HPDE6-E6E7 (cell line): ENCODE data around the gene ING5.
A peak's percentile ranks its signal among the peaks of the same experiment; 100 is the strongest.

Experiments used
- DNase-seq: peaks from one replicate; pipeline ENCODE4 v3.0.0; 2011; ENCODE audit warnings: missing footprints; ENCODE audit errors: extremely low spot score

Gene ING5

DNA sequence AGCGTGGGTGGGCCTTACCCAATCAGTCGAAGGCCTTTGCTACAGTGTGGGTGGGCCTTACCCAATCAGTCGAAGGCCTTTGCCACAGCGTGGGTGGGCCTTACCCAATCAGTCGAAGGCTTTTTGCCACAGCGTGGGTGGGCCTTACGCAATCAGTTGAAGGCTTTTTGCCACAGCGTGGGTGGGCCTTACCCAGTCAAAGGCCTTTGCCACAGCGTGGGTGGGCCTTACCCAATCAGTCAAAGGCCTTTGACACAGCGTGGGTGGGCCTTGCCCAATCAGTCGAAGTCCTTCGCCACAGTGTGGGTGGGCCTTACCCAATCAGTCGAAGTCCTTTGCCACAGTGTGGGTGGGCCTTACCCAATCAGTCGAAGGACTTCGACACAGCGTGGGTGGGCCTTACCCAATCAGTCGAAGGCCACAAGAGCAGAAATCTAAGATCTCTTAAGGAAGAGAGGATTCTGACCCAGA lies 58.5 kb downstream of the ING5 start:
- DNase-seq, result no peak

DNA sequence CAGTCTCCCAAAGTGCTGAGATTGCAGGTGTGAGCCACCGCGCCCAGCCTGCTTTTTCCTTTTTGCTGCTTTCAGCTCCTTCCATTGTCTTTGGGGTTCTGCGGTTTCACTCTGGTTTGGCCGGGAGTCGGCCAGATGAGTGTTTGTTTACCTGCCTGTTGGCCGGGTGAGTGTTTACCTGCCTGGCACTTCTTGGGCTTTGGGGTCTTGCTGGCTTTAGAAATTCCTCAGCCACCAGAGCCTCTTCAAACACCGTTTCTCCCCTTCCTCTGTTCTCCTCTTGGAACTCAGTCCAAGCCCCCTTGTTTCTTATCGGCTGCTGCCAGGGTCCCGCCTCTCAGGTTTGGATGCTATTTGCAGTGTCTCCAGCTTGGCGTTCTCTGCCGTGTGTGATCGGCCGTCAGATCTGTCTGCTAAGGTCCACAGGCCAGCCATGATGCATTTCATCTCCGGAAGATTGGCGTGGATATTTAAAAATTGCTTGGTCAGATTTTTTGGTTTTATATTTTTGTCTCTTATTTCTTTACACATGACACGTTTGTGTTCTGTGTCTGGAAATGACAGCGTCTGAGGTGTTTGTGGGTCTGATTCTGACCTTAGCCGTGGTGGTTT lies 60.6 kb downstream of the ING5 start:
- no peak for DNase-seq

DNA sequence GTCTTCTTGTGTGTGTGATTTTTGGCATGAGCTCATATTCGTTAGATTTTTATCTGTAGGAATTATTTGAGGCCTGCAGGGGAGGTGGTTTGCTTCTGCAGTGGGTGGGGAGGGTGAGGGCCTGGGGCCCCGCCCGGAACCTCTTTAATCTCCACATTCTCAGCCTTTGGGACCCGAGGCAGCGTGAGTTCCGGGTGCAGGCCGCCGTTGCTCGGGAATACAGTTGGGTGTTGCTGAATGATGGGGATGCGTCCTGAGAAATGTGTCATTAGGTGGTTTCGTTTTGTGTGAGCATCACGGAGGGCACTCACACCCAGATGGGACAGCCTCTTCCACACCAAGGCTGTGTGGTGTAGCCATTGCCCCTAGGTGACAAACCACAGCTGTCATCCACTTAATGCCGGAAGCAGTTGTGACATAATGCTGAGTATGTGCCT lies 61.1 kb downstream of the ING5 start:
- no peak for DNase-seq

DNA sequence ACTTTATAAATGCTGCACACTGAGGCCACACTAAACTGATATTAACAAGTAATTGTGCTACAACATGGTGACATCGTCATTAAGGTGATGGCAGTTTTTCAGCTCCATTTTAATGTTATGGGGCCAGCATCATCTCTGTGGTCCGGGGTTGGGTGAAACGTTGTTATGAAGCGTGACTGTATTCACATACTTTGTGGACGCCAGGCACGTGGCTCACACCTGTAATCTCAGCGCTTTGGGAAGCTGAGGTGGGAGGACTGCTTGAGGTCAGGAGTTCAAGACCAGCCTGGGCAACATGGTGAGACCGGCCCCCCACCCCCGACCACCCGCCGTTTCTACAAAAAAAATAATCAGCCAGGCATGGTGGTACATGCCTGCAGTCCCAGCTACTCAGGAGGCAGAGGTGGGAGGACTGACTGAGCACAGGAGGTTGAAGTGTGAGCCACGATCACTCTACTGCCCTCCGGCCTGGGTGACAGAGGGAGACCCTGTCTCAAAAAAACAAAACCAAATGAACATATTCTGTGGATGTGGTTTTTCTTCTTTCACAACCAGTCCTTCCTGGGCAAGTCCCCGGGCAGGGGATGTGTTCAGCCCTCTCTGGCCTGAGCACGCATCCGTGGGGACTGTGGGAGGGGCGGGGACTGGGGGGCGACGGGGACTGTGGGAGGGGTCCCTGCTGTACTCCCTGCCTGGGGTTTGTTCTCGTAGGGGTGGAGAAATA lies 61.9 kb downstream of the ING5 start:
- no peak for DNase-seq

DNA sequence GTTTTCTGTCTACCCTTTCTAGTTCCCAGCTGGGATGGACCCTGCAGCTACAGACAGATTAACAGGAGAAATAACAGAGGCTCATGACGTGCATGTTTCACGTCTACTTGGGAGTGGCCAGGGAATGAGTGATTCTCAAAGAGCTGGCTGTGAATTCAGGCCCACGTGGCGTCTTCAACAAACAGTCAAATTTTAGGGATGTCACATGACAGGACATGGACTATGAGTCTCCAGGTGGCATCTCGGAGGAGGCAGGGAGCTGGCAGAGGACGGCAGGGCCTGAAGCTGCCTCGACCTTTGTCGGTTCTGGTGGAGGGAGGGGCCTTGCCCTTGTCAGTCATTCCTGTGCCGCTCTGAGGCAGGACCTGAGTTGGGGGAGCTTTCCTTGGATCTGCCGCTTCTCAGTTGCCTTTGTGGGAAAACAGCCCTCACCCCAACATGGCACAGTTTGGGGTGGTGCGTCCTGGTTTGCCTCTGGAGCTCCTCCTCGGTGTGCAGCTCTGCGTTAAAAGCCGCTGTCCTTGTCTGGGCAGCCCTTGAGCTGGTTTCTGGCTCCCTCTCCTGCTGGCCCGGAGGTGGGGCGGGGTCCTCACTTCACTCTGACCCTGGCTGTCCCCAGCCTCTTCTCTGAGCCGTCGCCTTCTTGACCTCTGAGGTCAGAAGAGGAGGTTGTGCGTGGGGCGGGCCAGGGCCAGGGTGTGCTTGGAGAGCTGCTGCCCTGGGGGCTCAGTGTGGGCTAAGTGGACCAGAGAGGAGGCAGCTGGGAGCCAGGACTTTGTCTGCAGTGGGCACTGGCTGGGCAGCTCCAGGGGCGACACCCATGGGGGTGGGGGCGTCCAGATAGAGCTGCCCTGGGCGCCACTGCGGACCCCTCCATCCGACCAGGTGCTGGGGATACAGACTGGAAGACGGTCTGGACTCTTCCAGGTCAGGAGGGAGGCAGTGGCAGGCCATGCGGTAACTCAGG lies 62.7 kb downstream of the ING5 start:
- DNase-seq, result no peak

DNA sequence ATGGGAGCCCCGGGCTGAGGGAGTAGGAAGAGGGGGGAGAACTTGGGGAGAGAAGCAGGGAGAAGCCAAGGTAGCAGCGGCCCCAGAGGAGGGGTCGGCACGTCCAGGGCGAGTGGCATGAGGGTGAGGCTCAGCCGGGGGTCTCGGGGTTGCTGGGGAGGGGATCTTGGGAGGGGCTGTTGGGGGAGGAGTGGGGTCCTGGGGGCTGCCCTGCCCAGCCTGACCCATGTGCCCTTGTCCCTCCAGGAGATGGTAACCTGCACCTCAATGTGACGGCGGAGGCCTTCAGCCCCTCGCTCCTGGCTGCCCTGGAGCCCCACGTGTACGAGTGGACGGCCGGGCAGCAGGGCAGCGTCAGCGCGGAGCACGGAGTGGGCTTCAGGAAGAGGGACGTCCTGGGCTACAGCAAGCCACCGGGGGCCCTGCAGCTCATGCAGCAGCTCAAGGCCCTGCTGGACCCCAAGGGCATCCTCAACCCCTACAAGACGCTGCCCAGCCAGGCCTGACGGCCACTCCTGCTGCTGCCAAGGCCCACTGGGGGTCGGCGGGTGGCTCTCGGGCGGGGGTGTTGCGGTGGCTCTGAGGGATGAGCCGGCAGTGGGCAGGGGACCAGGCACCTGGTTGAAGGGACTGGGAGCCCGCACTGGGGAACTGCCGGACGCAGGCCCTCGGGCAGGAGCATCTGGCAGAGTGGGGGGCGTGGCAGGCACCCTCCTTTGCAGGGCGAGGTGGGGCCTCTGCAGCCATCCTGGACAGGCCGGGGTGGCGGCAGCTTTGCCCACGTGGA lies 65.8 kb downstream of the ING5 start:
- DNase-seq, result no peak

DNA sequence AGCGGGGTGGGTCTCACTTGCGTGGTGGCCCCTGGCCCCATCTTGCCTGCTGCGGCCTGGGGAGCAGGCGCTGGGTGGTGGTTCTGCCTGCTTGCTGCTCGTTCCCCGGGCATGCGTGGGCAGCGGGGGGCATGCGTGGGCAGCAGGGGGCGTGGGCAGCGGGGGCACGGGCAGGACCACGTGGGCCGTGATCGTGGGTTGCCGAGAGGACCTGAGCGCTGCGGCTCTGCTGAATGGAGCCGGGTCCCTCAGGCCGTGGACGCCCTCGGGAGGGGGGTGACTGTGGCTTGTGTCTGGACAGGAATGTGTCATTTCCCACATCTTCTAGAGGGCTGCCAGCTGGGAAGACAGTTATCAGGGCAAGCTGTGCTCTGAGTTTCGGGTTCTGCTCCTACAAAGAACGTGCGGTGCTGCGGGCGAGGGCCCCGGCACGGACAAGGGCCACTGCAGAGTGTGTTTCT lies 66.4 kb downstream of the ING5 start:
- DNase-seq, result no peak

DNA sequence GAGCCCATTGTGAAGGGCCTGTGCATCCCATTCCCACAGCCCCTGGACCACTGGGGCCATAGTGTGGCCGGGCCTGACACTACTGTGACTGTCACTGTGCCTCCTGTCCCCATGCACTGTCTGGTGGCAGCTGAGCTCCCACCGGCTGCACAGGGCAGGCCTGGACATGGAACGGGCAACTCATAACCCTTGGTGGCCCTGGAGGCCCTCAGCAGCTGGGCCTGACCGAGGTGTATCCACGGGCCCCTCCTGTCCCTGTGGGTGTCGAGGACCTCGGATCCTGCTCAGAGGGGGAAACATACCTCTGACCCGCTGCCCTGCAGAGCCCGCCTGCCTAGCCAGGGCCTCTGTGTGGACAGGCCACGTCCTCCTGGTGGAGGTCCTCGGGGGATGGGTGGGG lies 67.0 kb downstream of the ING5 start:
- DNase-seq, result no peak

DNA sequence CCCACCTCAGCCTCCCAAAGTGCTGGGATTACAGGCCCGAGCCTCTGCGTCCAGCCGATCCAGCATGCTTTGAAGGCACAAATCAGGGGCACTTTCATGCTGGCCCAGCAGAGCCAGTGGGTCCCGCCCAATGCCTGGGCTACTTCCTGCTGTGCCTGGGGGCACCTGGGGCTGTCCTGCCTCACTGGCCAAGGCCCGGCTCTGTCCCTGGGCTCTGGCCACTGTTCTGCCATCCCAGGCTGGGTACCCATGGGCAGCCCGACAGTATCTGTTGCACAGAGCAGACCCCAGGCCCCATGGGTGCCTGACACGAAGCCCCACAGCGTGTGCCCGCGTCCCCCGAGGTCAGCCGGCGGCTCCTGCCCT lies 68.0 kb downstream of the ING5 start:
- no peak for DNase-seq

DNA sequence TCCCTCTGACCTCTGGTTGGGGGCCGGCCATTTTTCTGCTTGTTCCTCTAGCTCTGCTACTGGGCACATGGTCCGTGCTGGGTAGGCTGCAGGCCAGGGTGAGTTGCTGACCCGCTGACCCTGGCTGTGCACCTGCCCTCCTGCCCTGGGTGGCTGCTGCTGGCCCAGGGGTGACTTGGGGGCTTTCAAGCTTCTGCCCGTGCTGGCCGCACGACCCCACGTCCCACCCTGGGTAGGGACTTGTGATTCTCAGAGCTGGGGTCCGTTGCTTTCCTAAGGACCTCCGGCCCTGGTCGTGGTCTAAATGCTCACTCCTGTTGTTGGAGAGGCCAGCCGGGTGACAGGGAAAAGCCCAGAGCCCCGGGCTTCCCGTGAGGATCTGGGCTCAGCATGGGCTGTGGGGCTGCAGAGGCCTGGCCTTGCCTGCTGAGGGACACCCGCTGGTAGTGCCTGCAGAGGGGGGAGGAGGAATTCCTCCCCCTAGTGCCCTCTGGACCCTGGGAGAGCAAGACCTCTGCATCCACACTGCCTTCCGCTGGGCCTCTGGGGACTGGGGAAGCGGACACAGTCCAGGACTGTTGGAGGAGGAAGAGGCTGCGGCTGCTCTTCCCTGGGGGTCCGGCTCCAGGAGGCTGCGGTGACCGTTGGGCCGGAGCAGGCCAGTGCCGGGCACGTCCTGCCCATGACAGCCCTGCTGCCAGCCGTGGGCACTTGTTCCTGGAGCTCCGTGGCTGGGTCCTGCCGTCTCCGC lies 68.5 kb downstream of the ING5 start:
- no peak for DNase-seq

DNA sequence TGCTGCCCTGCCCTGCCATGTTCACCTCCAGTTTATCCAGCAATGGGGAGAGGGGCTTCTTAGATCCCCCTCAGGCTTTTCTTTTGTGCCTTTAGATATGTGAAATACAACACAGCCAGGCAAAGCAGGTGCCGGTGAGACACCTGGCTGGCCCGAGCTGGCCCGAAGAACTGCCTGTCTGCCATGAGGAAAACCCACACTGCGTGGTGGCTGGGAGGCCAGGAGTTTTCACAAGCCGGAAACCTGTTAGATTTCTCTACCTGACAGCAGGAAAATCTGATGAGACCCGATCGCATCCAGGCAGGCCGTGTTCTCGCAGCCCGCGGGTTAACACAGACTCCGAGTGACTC lies 69.1 kb downstream of the ING5 start:
- DNase-seq, result no peak

DNA sequence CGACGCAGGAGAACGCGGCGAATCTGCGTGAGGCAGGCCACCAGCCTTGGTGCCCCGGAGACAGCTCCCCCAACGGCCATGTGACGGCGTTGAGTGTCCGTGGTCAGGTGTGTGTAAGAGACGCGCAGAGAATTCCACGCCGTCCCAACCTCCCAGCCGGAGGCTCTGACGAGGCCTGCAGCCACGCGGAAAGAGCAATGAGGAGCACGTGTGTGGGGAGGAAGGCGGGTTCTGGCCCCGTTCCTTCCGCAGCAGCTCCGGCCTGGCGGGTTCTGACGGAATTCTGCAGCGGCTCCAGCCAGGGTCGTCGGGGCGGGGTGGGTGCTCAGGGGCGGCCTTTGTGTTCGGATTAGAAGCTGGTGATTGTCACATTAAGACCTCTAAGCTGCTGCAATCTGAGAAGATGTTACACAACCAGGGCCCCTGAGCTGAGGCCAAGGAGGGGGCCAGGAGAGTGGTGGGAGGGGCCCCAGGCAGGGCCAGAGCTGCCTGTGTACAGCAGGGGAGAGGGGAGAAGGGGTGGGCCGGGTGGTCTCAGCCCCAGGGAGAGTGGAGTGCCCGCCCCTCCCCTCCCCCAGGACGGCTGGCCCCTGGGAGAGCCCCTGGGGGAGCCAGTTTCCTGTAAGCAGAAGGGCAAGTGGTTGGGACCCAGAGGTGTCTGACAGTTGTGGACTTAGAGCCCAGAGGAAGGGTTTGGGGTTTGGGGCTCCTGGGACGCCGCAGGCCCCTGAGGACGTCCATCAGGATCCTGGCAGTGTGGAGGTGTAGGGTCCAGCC lies 69.6 kb downstream of the ING5 start:
- DNase-seq, result no peak

DNA sequence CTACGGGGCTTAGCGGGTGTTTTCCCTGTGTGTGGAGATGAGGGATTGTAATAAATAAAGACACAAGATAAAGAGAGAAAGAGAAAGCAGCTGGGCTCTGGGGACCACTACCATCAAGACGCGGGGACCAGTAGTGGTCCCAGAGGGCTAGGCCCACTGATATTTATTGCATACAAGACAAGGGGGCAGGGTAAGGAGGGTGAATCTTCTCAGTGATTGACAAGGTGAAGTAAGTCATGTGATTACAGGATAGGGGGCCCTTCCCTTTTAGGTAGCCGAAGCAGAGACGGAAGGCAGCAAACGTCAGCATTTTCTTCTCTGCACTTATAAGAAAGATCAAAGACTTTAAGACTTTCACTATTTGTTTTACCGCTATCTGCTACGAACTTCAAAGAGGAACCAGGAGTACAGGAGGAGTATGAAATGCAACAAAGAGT lies 70.2 kb downstream of the ING5 start:
- DNase-seq, result no peak

DNA sequence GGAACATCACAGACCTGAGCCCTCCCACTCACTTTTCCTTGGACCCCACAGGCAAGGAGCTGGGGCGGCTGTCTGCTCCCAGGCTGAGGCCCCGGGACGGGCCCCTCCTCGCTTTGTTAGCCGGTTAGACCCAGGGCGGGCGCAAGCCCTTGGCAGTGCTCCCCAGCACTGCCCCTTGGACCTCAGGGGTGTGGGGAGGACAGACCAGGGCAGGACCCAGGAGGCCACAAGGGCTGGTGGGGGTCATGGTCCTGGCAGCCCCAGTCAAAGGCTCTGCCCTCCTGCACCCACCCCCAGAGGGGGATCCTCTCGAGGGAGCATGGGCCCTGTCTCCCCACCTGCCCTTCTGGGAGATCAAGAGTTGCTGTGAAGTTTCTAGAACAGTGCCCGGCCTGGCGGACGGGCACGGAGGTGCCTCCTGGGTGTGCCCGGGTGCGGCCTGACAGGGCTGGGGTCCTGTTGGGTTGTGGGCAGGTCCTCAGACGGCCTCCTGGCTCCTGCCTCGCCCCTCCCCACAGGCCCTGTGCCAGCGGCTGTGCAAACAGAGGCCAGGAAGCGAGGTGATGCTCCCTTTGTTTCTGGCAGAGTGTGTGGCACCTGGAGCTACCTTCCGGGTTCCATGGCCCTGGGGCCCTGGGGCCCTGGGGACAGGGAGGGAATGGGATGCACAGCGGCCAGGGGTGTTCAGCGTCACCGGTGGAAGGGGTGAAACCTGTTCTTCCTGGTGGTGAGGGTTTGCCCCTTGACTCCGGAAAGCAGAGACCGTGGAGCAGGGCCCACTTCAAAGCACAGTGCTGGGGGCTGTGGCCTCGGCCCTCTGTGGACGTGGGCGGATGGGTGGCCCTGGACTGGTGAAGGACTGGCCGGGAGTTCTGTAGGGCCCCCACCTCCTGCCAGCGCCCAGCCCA lies 71.9 kb downstream of the ING5 start:
- DNase-seq, result no peak

DNA sequence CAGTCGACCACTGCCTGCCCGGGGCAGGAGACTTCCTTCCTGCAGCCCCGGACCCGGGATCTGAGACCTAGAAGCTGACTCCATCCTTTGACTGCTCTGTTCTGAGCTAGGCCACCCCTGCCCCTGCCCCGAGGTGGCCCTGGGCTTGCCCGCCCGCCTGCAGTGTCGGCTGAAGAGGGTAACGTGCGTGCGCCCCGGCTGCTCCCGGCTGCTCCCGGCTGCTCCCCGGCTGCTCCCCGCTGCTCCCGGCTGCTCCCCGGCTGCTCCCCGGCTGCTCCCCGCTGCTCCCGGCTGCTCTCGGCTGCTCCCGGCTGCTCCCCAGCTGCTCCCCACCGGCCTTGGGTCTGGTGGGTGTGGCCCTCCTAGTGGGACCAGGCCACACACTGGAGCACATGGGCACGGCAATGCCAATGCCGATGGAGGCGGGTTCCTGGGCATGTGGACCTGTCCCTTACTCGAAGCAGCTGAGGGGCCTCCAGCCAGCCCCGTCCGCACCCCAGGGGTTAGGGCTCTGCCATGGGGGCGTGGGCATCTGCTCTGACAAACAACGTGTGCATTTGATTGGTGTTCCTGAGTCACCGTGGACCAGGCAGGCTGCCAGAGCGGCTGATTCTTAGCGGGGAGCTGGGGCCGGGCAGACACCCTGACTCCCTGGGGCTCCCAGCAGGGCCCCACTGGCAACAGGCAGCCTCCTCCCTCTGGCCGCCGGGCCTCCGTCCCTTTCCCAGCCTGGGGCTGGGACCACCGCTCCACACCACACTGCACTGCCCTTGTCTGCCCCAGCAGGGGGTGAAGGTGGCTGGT lies 72.8 kb downstream of the ING5 start:
- DNase-seq, result peak; percentile 59

DNA sequence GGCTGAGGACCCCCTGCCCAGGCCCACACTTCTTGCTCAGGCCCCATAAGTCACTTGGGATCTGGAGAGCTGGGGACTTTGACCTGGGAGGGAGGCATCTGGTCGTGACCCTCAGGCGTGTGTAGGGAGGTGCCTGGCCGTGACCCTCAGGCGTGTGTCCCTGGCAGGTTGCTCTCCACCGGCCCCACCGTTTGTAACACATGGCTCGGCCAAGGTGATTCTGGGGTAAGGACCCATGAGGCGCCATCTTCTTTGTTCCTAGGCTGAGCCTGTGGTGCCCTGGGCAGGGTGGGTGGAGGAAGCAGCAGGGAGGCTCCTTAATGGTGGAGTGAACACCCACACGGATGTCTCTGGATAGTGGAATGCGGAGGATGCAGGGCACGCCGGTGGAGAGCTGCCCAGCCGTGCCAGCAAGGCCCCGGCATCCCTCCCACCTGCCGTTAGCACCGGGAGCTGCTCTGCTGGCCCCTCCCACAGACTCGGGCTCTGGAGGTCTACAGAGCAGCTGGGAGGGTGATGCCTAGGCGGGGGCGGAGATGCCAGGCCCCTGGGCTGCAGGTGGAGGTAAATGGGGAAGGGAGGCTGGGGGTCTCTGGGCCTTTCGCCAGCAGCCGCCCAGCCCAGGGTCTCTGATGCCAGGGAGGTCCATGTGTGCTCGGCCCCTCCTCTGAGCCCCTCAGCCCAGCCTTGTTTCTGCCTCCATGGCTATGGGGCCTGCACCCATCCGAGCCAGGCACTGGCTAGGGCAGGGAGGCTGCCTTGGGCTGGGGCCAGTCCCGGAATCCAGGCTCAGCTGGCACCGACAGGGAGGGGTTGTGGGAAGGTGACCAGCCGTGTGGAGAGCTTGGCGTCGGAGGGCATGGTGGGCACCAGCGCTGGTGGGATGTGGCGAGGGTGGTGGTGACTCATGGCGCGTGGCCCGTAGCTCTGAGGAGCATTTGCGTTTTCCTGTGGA lies 73.7 kb downstream of the ING5 start:
- no peak for DNase-seq
